ENCODE measurements around the gene AAGAB.

Gene AAGAB

GRCh38 chr15:67230504-67230903, 24.0 kb downstream of the AAGAB start:
- TF ChIP-seq L3MBTL2 (conservative IDR thresholded peaks at IDR 0.05): no peak
- no peak for TF ChIP-seq FOXA1 (IDR thresholded peaks at IDR 0.05)
- TF ChIP-seq FOXM1 (IDR thresholded peaks at IDR 0.05; ENCODE audit: borderline replicate concordance): no peak
- no peak for TF ChIP-seq HDGF (IDR thresholded peaks at IDR 0.05; ENCODE audit: borderline replicate concordance)
- TF ChIP-seq BHLHE40 (IDR thresholded peaks at IDR 0.05; ENCODE audit: borderline replicate concordance): no peak
- no peak for TF ChIP-seq ZNF384 (IDR thresholded peaks at IDR 0.05)
- DNase-seq (ENCODE audit: extremely low spot score): no peak
- POLR2A ChIA-PET: no interaction called here
- CTCF ChIA-PET: no interaction called here

GRCh38 chr15:67228286-67228685, 26.2 kb downstream of the AAGAB start:
- DNase-seq (ENCODE audit: extremely low spot score): no peak
- CTCF ChIA-PET: interaction anchor here (0.6 kb wide), 1 partner anchor 9 kb away, joined by 3 read pairs; no protein-coding TSS in a partner anchor
- POLR2A ChIA-PET: no interaction called here
- TF ChIP-seq ARNT (IDR thresholded peaks at IDR 0.05) (no peak), PKNOX1 (IDR thresholded peaks at IDR 0.05) (no peak), SUZ12 (IDR thresholded peaks at IDR 0.05) (no peak), ZNF384 (IDR thresholded peaks at IDR 0.05) (no peak), FOXK2 (IDR thresholded peaks at IDR 0.05) (no peak), TARDBP (IDR thresholded peaks at IDR 0.05) (no peak), NFRKB (IDR thresholded peaks at IDR 0.05) (no peak)

GRCh38 chr15:67227846-67228245, 26.6 kb downstream of the AAGAB start:
- TF ChIP-seq NFRKB (IDR thresholded peaks at IDR 0.05): no peak
- TF ChIP-seq TARDBP (IDR thresholded peaks at IDR 0.05): no peak
- no peak for TF ChIP-seq PKNOX1 (IDR thresholded peaks at IDR 0.05)
- no peak for TF ChIP-seq ELF4 (IDR thresholded peaks at IDR 0.05)
- TF ChIP-seq HDGF (IDR thresholded peaks at IDR 0.05; ENCODE audit: borderline replicate concordance): no peak
- TF ChIP-seq SP1 (IDR thresholded peaks at IDR 0.05): no peak
- no peak for TF ChIP-seq LEF1 (IDR thresholded peaks at IDR 0.05; ENCODE audit: borderline replicate concordance)
- TF ChIP-seq FOXA1 (IDR thresholded peaks at IDR 0.05): no peak
- no peak for TF ChIP-seq FOXK2 (IDR thresholded peaks at IDR 0.05)
- TF ChIP-seq BHLHE40 (IDR thresholded peaks at IDR 0.05; ENCODE audit: borderline replicate concordance): no peak
- TF ChIP-seq FOXM1 (IDR thresholded peaks at IDR 0.05; ENCODE audit: borderline replicate concordance): no peak
- TF ChIP-seq SUZ12 (IDR thresholded peaks at IDR 0.05): no peak
- TF ChIP-seq L3MBTL2 (conservative IDR thresholded peaks at IDR 0.05): no peak
- TF ChIP-seq CTBP1 (IDR thresholded peaks at IDR 0.05; ENCODE audit: borderline replicate concordance): no peak
- no peak for TF ChIP-seq ZNF384 (IDR thresholded peaks at IDR 0.05)
- TF ChIP-seq ARNT (IDR thresholded peaks at IDR 0.05): no peak
- CTCF ChIA-PET: no interaction called here
- POLR2A ChIA-PET: no interaction called here
- DNase-seq (ENCODE audit: extremely low spot score): no peak

- CTCF ChIA-PET: no interaction called here
- TF ChIP-seq FOXK2 (IDR thresholded peaks at IDR 0.05): no peak
- TF ChIP-seq SUZ12 (IDR thresholded peaks at IDR 0.05): no peak
- no peak for TF ChIP-seq ZNF384 (IDR thresholded peaks at IDR 0.05)
- TF ChIP-seq TARDBP (IDR thresholded peaks at IDR 0.05): no peak
- no peak for TF ChIP-seq L3MBTL2 (conservative IDR thresholded peaks at IDR 0.05)
- no peak for TF ChIP-seq LEF1 (IDR thresholded peaks at IDR 0.05; ENCODE audit: borderline replicate concordance)
- TF ChIP-seq PKNOX1 (IDR thresholded peaks at IDR 0.05): no peak
- TF ChIP-seq NFRKB (IDR thresholded peaks at IDR 0.05): no peak
- no peak for TF ChIP-seq ELF4 (IDR thresholded peaks at IDR 0.05)
- TF ChIP-seq SP1 (IDR thresholded peaks at IDR 0.05): no peak
- TF ChIP-seq CTBP1 (IDR thresholded peaks at IDR 0.05; ENCODE audit: borderline replicate concordance): no peak
- no peak for DNase-seq (ENCODE audit: extremely low spot score)
- POLR2A ChIA-PET: no interaction called here
Measured at GRCh38 chr15:67227431-67227830, 27.0 kb downstream of the AAGAB start.

GRCh38 chr15:67225336-67225735, 29.1 kb downstream of the AAGAB start:
- POLR2A ChIA-PET: interaction anchor here (0.9 kb wide), 1 partner anchor 30 kb away, joined by 3 read pairs; the partner anchor contains the start of genes AAGAB and IQCH

More at GRCh38 chr15:67225336-67225735, 29.1 kb downstream of the AAGAB start:
- CTCF ChIA-PET: no interaction called here
- no peak for TF ChIP-seq SUZ12 (IDR thresholded peaks at IDR 0.05)
- no peak for TF ChIP-seq LEF1 (IDR thresholded peaks at IDR 0.05; ENCODE audit: borderline replicate concordance)
- no peak for TF ChIP-seq TARDBP (IDR thresholded peaks at IDR 0.05)
- no peak for TF ChIP-seq CTBP1 (IDR thresholded peaks at IDR 0.05; ENCODE audit: borderline replicate concordance)
- TF ChIP-seq PKNOX1 (IDR thresholded peaks at IDR 0.05): no peak
- no peak for TF ChIP-seq HDGF (IDR thresholded peaks at IDR 0.05; ENCODE audit: borderline replicate concordance)
- no peak for TF ChIP-seq ARNT (IDR thresholded peaks at IDR 0.05)
- TF ChIP-seq NFRKB (IDR thresholded peaks at IDR 0.05): no peak
- no peak for TF ChIP-seq SP1 (IDR thresholded peaks at IDR 0.05)
- no peak for TF ChIP-seq FOXK2 (IDR thresholded peaks at IDR 0.05)
- no peak for DNase-seq (ENCODE audit: extremely low spot score)
